Mesenteric fat pad (tissue), 1 donor: ENCODE data around the gene MYEF2. TPM values are rescaled to one million over a fixed set of nuclear protein-coding genes. Genes with fewer than 3 reads are reported as not detected.

Experiments
- DNase-seq: peaks from one replicate; pipeline ENCODE4 v3.0.0-alpha.2; 2020; ENCODE audit warnings: low spot score
- total RNA-seq: library from RNA; stranded (reverse); fragmentation: NEBNext Ultra II Directional; extraction: Animal tissue kit (Norgen Biotek cat#: 25700); gene quantifications from one replicate; pipeline ENCODE4 v1.2.1, GENCODE V29; 2021
- donor health status: DM: yes; HTN: yes; CAD: no.

Gene MYEF2
- total RNA-seq, 1 donor from 2014 or later = 11.0 TPM

DNA sequence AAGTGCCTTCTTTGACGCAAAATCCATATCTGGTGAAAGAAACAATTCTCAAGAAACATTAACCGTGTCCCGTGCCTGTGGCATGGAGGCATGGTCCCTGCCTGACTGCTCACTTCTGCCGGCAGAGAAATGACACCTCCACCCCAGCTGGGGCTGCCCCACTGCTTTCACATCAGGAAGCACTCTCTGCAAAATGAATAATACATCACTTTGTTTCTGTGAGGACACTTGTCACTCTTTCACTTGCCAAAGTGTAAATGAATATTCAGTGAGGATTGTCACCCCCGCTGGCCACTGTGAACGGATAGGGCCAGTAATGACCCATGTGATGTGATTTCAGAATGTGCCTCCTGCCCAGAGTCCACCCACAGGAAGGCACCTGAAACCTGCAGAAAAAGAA, 88.4 kb downstream of the MYEF2 start:
- no peak for DNase-seq

DNA sequence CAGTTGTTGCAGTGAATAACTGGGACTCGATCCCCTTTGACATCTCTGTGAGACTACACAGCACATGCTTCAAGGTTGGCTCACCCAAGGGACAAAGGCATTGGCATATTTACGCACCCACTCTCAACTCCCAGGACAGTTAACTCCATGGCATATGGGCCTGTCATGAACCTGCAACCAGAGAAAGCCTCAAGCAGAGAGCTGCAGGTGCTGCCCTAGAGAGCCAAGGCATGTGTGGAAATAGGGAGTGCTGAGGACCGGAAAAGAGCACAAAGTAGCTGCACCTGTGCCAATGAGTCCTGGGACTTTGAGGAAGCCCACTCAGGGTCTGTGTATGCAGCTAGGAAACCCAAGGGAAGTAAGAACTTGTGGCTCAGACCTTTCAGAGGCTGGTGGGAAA, 90.3 kb downstream of the MYEF2 start:
- DNase-seq = no peak

GRCh38 chr15:48086576-48086975, 91.5 kb downstream of the MYEF2 start:
- no peak for DNase-seq

GRCh38 chr15:48086133-48086532, 92.0 kb downstream of the MYEF2 start:
- no peak for DNase-seq

GRCh38 chr15:48085591-48085930, 92.5 kb downstream of the MYEF2 start:
- DNase-seq = no peak

DNA sequence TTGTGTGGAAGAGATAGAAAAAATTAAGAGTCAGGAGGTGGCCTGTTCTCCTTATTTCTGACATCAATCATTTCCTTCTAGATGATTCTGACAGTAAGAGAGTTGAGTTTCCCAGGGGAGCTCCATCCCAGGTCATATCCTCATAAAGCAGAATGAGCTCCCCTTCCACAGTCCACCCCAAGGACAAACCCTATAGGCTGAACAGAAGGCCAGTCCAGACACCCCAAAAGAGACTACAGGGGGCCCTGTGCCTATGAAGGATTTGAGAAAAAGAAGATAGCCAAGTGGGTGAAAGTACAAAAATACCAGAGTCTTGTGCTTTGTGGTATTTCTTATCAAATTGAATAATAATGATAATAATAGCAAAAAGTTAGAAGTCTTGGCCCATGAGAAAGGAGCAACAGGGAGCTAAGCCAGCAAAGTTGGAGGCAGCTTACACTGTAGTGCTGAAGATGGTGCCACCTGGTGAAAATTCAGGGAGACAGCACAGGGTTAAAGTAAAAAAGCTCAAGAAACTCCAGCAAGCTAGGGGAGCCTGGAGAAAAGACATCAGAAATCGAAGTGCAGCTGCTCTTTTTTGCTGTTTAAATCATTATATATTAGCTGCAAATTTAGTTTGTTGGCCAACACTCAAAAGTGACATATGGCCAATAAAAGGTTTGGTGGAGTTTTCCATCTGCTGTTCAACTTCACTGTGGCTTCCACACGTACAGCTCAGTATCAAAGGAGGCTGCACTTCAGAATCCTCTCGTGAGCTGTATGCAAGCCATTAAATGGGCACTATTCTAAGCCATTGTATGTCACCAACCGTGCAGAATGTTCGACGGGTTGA, 93.1 kb downstream of the MYEF2 start:
- no peak for DNase-seq

Other genes with a start within 250 kb of the MYEF2 start
- gene SLC24A5, start 57.3 kb downstream of the MYEF2 start, total RNA-seq = not detected
- not detected for gene CTXN2, start 13.4 kb upstream of the MYEF2 start, total RNA-seq
- not detected for gene SLC12A1, start 28.0 kb upstream of the MYEF2 start, total RNA-seq
- gene DUT, start 153.1 kb upstream of the MYEF2 start, total RNA-seq = 53.9 TPM